Spleen (tissue), 7 donors: Measurements from ENCODE around the gene SEPTIN10.

Source experiments
- POLR2A ChIP-seq, 3 donors: fragments of 450-650 bp; IDR thresholded peaks; one replicate each; pipeline ENCODE4 v1.5.1; 2017; ENCODE audit warnings: antibody characterized with exemption in 3 of 3, mild to moderate bottlenecking in 1 of 3
- POLR2AphosphoS5 ChIP-seq, 3 donors: sonication (generic); formaldehyde crosslinking; IDR thresholded peaks; one replicate each; pipeline ENCODE4 v1.5.1; 2017; ENCODE audit warnings: antibody characterized with exemption in 3 of 3
- TF ChIP-seq, protein P1 (sequence below), 11 experiments: fragments of 200-600 bp in 7 of 11; fragments of 450-650 bp in 4 of 11; sonication (generic) in 4 of 11; IDR thresholded peaks in 8 of 11; conservative IDR thresholded peaks in 3 of 11; 1 replicate in 7 of 11; 2 replicates in 4 of 11; pipeline versions ENCODE4 v1.4.0 to v1.8.0; 2016 to 2021; ENCODE audit warnings: antibody characterized with exemption in 11 of 11, inconsistent platforms in 4 of 11, mild to moderate bottlenecking in 1 of 11
- donor health status: DM: no; HTN: no; CAD: no; lungs with moderate emphysema.
- donor health status: DM: no; HTN: no; CAD: no.
- donor health status: DM: no; HTN: no; CAD: no.

GRCh38 chr2:109638795-109639194, 25.0 kb upstream of the SEPTIN10 start:
- TF ChIP-seq, protein P1, sequence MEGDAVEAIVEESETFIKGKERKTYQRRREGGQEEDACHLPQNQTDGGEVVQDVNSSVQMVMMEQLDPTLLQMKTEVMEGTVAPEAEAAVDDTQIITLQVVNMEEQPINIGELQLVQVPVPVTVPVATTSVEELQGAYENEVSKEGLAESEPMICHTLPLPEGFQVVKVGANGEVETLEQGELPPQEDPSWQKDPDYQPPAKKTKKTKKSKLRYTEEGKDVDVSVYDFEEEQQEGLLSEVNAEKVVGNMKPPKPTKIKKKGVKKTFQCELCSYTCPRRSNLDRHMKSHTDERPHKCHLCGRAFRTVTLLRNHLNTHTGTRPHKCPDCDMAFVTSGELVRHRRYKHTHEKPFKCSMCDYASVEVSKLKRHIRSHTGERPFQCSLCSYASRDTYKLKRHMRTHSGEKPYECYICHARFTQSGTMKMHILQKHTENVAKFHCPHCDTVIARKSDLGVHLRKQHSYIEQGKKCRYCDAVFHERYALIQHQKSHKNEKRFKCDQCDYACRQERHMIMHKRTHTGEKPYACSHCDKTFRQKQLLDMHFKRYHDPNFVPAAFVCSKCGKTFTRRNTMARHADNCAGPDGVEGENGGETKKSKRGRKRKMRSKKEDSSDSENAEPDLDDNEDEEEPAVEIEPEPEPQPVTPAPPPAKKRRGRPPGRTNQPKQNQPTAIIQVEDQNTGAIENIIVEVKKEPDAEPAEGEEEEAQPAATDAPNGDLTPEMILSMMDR (IDR thresholded peaks at IDR 0.05 in 8 of 11, conservative IDR thresholded peaks at IDR 0.05 in 3 of 11): no peak
- TF ChIP-seq POLR2A (IDR thresholded peaks at IDR 0.05) (no peak), POLR2AphosphoS5 (IDR thresholded peaks at IDR 0.05) (no peak)
